ENCODE measurements around the gene PHF2. TPM values are rescaled to one million over a fixed set of nuclear protein-coding genes. Genes with fewer than 3 reads are reported as not detected.

Gene PHF2
- polyA plus RNA-seq, 3 donors = 34.4 to 42.1 (median 39.2) TPM

DNA sequence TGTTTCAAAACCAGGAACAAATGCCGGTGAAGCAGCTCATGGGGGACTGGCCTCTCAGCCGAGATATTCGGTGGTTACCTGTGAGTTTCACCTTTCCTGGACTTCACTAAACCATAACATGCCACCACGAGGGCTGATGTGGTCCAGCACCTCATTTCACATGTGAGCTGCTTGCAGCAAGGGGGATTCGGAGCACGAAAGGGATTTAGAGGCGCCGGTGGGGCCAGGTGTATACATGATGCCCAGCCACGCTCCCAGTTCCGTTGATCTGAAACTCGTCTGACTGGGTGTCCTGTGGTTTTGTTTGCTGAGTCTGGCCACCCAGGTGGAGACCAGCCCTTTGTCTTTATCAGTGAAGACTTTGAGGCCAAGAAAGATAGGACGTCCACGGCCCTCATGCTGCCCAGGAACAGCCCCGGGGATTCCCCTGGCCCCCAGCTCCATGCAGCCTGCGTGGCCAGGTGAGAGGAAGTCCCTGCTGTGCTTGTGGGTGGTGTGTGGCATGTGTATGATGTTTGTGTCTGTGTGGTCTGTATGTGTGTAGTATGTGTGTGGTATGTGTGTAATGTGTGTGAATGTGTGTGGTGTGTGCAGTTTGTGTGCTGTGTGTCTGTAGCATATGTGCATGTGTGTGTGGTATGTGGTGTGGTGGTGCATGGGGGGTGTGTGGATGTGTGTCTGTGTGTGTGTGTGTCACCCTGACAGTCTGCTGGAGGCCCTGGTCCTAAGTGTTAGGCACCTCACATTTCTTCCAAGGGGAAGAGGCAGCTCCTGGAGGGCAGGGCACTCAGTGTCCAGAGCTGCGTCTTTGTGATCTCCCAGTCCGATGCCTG, 23.4 kb downstream of the PHF2 start:
- no peak for DNase-seq

DNA sequence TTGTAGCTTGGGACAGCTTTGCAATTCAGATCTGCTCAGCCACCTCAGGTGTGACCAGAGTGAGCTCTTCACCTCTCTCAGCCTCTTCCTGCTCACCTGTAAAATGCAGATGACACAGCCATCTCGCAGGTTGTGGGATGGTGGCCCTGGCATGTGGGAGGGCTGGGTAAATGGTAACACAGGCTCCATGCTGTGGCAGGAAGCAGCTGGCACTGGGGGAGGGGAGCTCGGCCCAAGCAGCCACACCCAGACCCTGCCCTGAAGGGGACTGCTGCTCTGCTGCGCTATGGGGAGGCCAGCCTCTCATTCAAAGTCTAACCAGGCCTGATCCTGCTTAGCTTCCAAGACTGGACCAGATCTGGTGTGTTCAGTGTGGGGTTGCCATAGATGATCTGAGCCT, 24.1 kb downstream of the PHF2 start:
- no peak for DNase-seq

DNA sequence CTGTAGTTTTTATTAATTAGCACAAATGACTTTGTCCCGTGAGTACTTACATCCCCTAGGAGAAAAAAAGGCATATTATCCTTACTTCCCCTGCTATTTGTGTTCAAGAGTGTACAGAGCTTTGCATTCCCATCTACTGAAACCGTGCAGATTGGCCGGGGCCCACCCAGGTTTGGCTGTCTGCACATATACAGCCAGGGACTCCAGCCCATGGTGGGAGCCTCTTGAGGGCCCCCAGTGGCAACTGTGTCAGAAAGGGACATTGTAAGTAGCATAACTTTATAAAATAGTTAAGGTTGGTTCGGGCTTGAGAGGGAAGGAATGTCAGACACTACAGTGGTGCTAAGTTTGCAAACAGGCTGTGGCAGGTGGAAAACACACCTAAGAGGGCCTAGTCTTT, 24.7 kb downstream of the PHF2 start:
- no peak for DNase-seq

DNA sequence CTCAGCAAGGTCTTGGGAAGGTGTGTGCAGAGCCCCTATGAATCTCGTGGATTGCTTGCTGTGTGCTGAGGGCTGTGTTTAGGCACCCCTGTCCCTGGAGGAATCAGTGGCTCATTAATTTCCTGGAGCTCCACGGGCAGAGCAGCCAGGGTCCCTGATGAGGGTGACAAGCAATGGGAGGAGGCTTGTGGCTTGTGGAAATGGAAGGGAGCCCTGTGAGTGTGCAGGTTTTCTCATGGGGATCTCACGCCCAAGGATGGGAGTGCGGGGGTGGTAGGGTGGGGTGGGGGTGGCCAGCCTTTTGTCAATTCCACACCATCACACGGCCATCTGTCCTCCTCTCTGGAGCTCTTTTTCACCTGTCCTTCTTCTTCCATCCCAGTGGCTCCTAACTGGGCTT, 25.3 kb downstream of the PHF2 start:
- no peak for DNase-seq

DNA sequence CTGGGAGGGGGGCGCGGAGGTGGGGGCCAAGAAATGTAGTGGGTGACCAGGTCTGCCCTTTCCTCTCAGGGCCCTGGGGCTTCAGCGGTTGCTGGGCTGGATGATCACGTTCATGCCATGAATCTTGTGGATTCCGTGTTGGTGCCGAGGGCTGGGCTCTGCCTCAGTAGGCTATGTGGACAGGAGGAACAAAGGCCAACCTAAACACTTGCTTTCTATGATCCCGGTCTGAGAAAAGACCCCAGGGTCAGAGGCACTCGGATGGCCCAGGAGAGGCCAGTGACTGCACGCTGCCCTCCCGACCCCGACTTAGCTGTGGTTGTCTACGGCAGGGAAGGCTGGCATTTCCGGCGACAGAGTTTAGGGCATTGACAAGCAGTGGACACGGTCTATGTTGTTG, 26.6 kb downstream of the PHF2 start:
- DNase-seq = no peak

DNA sequence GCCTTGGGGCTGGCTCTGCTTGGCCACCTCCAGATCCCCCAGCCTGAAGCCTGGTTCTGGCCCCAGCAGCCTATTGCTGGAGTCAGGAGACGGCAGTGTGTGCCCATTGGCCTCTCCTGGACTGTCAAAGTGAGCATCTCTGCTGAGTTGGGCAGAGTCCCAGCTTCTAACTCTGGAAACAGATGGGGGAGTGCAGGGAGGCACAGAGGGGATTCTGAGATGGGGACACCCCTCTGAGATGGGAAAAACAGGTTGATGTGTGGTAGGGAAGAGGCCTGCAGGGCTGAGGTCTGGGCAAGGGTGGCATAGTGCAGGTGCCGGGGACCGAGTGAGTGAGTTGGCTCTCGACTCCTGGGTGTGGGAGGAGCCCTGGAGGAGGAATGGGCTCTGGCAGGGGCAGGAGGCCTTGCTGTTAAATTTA, 27.5 kb downstream of the PHF2 start:
- DNase-seq = no peak

DNA sequence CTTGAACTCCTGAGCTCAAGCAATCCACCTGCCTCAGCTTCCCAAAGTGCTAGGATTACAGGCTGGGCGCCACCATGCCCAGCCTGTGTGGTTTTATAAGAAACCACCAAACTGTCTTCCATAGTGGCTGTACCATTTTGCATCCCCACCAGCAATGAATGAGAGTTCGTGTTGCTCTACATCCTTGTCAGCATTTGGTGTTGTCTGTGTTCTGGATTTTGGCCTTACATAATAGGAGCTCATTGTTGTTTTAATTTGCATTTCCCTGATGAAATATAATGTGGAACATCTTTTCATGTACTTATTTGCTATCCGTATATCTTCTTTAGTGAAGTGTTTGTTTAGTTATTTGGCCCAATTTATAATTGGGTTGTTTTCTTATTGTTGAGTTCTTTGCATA, 29.8 kb downstream of the PHF2 start:
- no peak for DNase-seq

DNA sequence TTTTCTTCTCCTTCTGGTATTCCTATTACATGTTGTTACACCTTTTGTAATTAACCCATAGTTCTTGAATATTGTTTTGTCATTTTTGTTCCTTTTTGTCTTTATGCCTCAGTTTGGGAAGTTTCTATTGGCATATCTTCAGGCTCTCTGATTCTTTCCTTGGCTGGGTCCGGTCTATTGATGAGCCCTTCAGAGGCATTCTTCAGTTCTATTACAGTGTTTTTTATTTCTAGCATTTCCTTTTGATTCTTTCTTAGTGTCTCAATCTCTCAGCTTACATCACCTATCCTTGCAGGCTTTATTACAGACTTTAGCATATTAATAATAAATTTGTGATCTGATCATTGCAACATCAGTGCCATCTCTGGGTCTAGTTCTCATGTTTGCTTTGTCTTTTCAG, 33.8 kb downstream of the PHF2 start:
- no peak for DNase-seq

DNA sequence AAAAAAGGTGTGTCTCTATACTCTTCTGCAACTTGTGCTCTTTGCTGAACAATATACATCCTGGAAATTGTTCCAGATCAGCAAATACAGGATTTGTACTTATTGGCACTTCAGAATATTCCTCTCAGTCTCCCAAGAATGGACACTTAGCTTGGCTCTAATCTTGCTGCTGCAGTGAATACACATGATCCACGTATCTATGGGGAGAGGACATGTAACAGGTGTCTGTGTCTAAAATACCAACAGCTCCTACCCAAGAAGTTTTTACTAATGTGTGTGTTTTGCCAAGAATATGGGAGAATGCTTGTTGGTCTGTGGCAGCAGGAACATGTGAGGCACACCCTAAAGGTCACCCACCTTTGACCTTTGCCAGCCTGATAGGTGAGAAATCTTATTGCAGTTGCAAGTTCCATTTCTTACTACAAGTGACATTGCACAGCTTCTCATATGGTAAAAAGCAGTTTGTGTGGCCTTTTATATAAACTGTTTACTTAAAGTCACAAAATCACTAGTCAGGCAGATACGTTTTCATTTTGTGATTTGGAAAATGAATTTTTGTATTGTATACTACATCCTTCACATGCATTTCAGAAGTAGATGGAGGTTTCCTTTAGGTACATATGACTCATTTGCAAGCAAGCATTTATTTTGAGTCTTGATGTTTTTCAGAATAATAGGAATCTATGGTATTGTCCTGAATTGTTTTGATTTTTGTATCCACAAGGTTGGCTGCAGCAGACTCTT, 35.8 kb downstream of the PHF2 start:
- no peak for DNase-seq

DNA sequence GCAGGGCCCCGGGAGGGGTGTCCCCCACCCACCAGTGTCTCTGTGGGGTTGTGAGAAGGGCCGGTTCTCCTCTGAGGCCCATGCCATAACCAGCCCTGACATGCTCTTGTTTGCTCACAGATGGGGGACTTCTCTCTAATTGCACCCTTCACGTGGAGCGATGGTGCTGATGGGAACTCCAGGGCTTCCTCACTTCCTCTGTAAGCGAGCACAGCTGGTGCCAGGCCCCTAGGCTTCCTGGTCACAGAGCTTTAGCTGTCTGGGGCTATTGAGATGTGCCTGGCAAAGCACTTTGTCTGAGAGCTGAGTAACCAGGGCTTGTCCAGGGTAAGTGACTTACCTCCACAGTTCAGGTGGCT, 36.4 kb downstream of the PHF2 start:
- DNase-seq = no peak

DNA sequence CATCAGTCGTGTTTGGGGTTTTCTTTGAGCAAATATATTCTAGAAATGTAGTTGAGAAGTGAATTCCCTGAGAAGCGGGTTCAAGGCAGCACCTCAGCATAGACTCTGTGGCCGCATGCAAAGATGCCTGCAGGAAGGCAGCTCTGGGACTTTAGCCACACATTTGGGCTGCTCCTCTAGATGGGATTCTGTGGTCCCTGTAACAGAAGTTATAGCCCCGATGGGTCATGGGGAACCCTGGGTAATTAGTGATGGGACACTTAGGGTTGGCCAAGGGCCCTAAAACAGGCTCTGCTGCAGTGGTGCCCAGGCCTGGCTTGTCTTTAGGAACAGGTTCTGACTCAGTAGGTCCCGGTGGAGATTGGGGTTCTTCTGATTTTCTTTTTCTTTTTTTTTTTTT, 36.8 kb downstream of the PHF2 start:
- no peak for DNase-seq

DNA sequence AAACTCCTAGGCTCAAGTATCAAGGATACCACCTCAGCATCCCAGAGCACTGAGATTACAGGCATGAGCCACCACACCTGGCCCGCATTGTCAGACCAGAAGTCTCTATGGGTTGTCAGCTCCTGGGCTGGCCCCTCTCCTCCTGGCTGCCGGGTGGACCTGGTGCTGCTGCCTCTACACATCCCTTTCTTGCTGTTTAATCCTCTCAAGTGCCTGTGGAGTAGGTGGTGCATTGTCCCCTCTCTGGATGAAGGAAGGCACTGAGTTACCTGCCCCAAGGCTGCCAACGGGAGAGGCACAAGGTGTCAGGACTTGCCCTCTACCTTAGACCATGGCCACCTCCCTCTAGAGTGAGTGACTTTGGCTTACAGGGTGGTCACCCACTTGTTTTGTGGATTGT, 37.4 kb downstream of the PHF2 start:
- no peak for DNase-seq

DNA sequence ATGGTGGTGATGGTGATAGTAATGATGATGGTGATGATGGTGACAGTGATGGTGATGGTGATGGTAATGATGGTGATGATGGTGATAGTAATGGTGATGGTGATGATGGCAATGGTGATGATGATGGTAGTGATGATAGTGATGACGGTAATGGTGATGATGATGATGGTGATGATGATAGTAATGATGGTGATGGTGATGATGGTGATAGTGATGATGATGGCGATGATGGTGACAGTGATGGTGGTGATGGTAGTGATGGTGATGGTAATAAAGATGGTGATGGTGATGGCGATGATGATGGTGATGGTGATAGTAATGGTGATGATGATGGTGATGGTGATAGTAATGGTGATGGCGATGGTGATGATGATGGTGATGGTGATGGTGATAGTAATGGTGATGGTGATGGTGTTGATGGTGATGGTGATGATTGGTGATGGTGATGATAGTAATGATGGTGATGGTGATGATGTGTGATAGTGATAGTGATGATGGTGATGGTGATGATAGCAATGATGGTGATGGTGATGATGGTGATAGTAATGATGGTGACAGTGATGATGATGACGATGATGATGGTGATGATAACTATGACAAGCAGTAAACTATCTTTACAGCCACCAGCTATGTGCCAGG, 38.6 kb downstream of the PHF2 start:
- DNase-seq = no peak

DNA sequence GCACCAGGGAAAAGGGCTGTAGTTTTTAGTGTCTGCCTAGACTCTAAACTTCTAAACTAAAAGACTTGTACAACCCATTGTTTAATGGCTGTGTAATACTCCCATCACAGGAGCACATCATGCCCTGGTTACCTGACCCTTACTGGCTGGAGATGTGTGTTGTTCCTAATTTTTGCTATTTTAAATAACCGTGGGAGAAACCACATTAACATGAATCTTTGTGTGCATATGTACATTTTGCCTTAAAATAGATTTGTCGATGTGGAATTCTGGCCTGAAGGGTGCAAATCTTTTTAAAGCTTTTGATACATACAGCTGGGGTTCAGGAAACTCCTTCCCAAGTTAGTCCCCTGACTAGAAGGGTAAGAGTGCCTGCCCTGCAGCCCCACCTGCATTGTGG, 39.7 kb downstream of the PHF2 start:
- no peak for DNase-seq

DNA sequence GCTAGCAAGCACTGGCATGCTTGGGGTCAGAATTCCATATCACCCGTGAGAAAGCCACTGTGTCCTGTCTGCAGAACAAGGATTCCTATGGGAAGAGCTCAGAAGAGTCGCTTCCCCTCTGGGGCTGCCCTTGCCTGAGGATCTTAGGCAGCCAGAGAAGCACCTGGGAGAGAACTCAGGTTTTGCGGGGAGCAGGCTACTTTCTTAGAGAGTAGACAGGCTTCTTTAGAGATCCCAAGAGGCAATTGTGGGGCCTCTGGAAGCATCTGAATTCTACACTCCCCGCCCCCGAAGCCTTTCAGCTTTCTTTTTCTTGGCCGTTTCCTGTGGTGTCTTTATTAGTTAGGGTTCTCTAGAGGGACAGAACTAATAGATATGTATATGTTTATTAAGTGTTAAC, 40.9 kb downstream of the PHF2 start:
- DNase-seq = no peak

DNA sequence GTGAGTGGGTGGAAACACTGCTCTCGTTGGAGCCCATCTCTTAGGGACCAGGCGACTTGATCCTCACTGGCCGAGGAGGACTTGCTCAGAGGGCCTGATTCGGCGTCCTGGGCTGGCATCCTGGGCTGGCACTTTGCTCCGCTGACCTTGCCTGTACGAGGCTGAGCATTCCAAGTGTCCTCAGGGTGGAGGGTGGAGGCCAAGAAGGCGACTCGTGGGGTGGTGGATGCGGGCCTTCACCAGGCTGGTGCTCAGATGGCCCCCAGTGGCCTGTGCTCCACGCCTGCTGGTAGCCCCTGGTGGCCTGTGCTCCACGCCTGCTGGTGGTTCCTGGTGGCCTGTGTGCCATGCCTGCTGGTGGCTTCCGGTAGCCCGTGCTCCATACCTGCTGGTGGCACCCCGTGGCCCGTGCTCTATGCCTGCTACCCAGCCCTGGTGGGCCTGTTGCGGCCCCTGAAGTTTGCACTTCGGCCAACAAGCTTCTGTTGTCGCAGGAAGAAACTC, 42.9 kb downstream of the PHF2 start:
- DNase-seq = no peak

DNA sequence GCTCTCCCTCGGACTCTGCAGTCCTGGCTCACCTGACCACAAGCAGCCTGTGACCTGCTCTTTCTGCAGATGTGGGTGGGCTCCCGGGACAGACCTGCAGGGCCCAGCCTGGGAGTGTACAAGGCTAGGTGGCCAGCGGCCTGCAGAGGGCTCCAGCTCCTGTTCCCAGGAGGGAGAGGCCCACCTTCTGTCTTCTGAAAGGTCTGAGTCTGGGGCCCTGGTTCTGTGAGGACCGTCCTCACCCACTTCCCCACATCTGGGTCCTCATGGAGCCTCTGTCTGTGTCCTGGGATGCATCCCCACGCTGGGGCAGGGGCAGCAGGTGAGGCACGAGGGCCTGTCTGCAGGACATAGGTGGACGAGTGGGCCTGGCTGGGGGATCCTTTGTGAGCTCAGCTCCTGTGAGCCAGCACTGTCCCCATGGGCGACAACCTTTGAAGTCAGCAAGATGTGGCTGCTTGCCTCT, 43.7 kb downstream of the PHF2 start:
- no peak for DNase-seq

DNA sequence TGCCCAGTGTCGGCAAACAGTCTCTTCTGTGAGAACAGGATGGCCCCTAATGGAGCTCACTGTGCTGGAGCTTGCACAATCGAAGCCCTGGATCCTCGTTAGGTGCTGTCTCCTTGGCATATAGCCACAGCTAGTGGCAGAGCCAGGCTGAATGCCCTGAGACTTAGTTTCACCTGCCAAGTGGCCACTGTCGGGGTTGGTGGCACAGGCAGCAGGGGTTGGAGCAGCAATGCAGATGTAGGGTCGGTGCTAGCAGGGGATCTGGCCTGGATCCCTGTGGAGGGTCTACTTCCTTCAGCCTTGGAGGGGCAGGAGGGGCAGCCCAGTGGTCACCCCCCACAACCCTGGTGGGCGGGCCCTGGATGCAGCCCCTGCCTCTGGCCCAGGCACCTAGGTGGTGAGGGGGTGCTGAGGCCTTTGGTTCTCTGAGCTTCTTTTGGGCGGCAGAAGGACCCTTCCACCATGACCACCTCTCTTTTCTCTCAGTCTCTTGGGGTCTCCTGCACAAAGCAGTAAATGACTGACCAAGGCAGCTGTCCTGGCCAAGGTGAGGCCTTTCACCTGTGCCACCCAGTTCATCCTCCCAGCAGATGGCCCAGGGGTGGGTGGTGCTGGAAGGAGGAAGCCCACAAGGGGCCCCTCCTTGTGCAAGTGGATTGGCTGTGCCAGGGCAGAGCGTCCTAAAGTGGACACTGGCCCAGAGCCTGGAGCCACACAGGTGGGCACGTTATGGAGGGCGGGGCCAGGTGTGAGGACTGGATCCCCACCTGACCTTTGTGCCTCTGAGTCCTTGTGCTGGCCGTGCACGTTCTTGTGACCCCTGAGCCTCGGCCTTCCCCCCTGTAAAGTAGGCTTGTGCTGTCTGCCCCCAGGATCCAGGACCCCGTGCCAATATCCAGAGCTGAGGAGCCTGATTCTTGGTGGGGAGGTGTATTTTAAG, 44.8 kb downstream of the PHF2 start:
- no peak for DNase-seq

DNA sequence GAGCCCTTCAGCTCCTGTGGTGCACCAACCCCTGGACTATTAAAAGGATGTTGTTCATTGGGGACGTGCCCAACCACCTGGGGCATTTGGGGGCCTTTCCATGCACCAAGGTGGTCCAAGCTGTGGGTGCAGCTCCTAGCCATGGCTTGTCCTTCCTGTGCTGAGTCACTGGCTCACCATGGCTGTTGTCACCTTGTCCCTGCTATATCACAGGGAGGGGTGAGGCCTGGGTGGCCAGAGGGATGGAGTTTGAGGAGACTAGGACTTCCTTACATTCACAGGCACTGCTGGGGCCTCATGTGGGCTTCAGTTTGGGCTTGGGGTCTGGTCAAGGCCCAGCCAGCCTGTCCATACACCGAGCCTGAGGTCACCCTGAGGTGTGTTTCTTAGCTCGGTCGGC, 45.5 kb downstream of the PHF2 start:
- DNase-seq = no peak

DNA sequence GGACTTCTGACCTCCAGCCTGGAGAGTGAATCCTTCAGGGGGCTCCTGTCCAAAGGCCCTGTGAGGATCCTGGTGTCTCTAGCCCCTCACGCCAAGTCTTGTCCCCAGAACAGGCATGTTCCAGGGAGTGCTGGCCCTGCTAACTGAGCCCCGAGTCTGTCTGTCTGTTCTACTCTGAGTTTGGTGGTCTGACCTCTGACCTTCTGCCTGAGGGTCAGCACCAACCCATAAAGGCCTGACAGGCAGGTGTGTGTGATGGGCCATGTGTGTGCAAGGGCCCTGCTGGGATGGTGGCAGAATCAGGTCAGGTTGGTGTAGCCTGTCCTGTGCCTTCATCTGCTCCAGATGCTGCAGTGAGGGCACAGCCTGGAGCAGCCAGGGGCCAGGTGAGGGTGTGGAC, 46.3 kb downstream of the PHF2 start:
- no peak for DNase-seq

DNA sequence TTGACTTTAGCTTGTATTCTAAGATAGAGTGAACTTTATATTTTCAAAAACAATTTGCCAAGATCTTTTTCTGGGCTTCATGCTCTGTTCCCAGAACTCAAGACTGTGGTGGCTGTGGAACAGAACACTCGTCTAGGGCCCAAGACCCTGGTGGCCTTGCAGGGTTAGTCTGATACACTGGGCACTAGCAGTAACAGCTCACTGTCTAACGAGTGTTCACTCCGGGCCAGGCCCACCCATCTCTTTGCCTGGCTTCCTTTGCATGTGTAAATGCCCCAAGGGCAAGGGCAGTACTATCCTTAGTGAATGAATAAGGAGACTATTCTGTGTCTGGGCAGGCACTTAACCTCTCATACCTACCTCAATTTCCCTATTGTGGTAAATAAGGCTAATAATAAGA, 47.4 kb downstream of the PHF2 start:
- no peak for DNase-seq

DNA sequence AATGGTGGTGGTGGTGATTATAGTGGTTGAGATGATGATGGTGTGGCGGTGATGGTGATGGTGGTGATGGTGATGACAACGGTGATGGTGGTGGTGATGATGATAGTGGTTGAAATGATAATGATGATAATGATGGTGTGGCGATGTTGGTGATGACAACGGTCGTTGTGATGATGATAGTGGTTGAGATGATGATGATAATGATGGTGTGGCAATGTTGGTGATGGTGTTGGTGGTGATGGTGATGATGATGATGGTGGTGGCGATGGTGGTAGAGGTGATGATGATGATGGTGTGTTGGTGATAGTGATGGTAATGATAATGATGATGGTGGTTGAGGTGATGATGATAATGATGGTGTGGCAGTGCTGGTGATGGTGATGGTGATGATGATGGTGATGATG, 48.0 kb downstream of the PHF2 start:
- no peak for DNase-seq
